ENCODE data around the gene BCAS3.

The BCAS3 gene

GRCh38 chr17:61309362-61310256 is 632.0 kb downstream of the BCAS3 start:
- DNase-seq: no peak

- DNase-seq: no peak
Observed at GRCh38 chr17:61310590-61310989, 632.9 kb downstream of the BCAS3 start.

- no peak for DNase-seq
Observed at GRCh38 chr17:61312406-61313295, 635.0 kb downstream of the BCAS3 start.

GRCh38 chr17:61313461-61314326 is 636.0 kb downstream of the BCAS3 start:
- DNase-seq: no peak

DNA sequence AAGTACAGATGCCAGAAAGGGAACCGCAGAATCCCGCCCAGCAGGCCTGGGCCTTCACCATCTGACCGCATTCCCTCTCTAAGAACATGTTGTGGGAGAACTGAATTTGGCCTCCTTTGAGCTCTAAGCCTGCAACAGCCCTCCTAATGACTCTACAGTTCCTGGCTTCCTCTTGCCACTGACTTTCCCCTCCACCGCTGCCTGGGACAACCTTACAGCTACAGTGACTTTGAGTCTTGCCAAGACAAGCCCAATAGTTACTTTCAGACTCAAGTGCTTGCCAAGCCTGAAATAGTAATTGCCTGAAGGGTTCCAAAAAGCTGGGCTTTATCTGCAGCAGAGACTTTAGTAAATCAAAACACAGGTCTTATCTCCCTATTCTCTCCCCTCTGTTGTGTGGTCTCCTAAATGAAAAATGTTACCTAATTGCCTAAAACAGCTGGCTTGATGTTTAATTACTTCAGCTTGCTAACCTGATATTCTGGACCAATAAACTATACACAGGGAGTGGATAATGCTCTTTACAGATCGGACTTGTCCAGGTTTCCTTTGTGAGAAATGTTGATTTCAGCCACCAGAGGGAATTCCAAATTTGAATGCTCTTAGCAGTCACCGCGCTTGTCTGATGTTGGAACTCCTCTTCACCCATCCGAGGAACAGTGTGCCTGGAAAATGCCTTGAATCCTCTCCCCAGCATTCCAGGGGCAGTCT is 636.9 kb downstream of the BCAS3 start:
- no peak for DNase-seq

- no peak for DNase-seq
Observed at GRCh38 chr17:61316633-61317032, 639.0 kb downstream of the BCAS3 start.

GRCh38 chr17:61317779-61318178 is 640.1 kb downstream of the BCAS3 start:
- DNase-seq: no peak

DNA sequence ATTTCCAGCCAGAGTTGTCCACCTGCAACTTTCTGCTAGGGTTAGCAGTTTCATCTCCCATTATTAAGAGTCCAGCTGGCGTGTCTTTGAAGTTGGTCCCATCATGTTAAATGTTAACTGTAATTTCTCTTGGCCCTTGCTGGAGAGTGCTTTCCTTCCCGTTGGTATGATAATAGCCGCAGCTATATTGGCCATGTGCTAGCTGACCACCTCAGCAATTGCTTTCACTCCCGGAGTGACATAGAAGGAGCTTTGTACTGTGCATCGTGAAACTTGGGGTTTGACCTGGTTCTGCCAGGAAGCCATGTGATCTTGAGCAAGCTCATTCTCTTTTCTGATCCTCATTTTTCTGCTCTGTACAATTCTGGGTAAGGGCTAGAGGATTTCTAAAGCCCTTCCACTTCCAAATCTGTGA is 641.0 kb downstream of the BCAS3 start:
- DNase-seq: no peak

- DNase-seq: no peak
Observed at GRCh38 chr17:61321344-61321743, 643.7 kb downstream of the BCAS3 start.

DNA sequence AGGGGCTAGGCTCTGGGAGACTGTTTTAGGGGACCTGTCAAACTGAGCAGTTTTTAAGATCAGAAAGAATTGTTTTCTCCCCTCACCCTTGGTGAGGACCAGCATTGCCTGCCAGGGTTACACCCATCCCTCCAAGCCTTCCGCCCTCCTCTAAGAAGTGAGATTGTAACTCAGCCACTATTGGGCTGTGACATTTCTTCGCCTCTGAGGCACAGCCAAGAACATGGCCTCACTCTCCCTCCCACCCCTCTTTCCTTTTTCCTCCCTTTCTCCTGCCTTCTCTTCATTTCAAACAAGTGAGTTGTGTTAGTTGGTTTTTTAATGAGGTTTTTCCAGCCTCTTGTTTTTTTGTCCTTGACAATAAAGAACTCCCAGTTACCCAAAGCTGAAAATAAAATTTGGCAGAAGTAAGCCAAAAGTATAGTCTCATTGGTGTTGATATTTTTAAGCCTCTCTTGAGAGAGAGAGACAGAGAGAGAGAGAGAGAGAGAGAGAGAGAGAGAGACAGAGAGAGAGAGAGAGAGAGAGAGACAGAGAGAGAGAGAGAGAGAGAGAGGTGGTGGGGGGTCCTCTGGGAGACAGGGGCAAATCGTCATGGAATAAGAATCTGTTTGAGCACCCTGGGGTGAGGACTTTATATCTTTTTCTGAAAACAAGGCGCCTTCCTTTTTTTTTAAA is 644.8 kb downstream of the BCAS3 start:
- DNase-seq: no peak

GRCh38 chr17:61323003-61323908 is 645.6 kb downstream of the BCAS3 start:
- no peak for DNase-seq

DNA sequence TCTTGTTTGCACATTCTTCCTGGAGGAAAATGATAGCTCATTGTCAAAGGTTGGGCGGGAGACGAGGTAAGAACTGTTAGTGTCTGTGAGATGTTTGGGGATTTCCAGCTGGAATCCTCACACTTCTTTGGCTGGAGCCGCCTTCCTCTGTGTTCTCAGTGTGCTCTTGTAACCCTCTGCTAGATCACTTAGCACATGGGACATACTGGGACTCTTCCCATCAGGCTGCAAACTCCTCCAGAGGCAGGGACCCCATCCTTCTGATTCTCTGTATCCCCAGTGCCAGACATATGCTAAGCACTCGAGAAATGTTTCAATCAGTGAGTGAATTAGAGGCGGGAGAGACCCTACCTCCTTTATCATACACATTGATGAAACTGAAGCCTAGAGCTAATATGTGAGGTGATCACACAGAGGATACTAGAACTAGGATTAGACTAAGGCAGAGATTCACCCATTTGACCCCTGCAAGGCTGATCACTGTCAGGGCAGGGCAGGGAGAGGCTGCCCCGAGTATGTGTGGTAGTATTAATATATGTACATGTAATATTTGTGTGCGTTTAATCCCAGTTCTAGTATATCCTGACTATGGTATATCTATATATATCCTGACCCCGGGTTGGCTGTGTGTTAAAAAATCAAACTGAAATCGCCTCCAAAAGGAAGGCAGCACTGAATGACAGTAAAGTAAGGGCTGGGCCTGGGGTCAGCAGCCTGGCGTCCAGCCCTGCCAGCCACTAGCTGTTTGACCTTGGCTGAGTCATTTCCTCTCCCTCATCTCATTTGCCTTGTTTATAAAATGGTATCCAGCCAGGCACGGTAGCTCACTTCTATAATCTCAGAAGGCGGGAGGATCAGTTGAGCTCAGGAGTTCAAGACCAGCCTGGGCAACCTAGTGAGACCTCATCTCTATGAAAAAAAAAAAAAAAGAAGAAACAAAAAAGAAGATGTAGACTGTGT is 646.5 kb downstream of the BCAS3 start:
- no peak for DNase-seq

DNA sequence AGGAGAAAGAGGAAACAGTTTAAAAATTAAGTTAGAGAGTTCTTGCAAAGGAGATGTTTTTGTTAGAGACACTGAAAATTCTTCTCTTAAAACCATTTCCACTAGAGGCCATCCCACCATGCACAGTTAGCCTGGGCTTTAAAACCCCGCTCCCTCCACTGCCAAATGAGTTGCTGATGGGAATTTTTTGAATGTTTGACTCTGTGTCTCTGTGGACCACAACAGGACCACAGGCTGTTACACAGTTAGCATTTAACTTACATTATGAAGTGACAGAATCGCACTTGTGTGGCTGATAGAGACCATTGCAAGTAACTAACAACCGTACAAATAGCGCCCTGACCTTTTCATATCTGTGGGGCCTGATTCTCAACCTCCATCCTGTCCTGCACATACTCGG is 647.3 kb downstream of the BCAS3 start:
- no peak for DNase-seq

- DNase-seq: no peak
Observed at GRCh38 chr17:61325382-61326073, 647.9 kb downstream of the BCAS3 start.

GRCh38 chr17:61326330-61326729 is 648.7 kb downstream of the BCAS3 start:
- DNase-seq: no peak

- DNase-seq: no peak
Observed at GRCh38 chr17:61328351-61328750, 650.7 kb downstream of the BCAS3 start.

DNA sequence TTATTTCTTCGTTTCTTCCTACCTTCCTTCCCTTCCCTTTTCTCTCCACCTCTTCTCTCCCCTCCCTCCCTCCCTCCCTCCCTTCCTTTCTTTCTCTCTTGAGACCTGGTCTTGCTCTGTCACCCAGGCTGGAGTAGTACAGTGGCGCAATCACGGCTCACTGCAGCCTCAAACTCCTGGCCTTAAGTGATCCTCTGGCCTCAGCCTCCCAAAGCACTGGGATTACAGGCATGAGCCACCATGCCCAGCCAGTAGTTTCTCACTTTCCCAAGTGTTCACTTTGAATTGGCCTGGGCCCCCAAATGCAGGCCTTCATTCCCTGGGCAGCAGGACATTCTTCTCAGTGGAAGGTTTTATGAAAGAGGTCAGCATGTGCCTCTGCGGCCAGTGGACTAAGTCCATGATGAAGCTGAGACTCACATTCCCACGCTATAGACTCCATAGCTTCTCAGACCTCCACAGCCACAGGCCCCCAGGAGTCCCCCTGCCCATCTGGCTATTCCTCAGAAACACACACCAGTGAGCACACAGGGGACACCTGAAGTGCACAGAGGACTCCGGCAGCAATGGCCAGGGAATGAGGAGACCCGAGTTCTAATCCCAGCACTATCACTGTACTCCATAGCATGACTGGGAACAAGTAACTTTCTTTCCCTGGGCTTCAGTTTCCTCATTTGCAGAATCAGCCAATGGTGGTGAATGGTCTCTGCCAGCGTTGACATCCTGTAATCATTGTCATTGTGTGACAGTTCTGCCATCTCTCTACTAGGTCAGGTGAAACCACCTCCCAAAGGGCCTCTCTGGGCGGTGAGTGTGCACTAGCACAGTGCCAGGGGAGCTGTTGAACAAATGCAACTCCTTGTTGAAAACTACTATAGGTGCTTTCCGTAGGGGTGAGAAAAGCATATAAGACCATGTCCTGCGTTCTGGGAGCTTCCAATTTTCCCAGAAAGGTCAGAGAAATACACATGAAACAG is 652.8 kb downstream of the BCAS3 start:
- no peak for DNase-seq
